Ammon's horn (tissue), 1 donor: ENCODE data around the gene MCF2L.

Experiments used
- DNase-seq: peaks from one replicate; pipeline ENCODE4 v3.0.0-alpha.2; 2016; ENCODE audit warnings: low spot score

The MCF2L gene

GRCh38 chr13:112951674-112952371 is 17.2 kb upstream of the MCF2L start:
- no peak for DNase-seq

GRCh38 chr13:112952759-112953551 is 16.1 kb upstream of the MCF2L start:
- no peak for DNase-seq

GRCh38 chr13:112953591-112954487 is 15.2 kb upstream of the MCF2L start:
- no peak for DNase-seq

- no peak for DNase-seq
These were observed 14.3 kb upstream of the MCF2L start for GRCh38 chr13:112954488-112955270.

GRCh38 chr13:112955271-112955937 is 13.6 kb upstream of the MCF2L start:
- no peak for DNase-seq

- no peak for DNase-seq
These were observed 13.1 kb upstream of the MCF2L start for GRCh38 chr13:112955956-112956355.

- no peak for DNase-seq
These were observed 12.3 kb upstream of the MCF2L start for GRCh38 chr13:112956571-112957294.

- no peak for DNase-seq
These were observed 11.7 kb upstream of the MCF2L start for GRCh38 chr13:112957295-112957677.

- DNase-seq, result no peak
These were observed 10.7 kb upstream of the MCF2L start for GRCh38 chr13:112958127-112958989.

GRCh38 chr13:112959206-112959605 is 9.8 kb upstream of the MCF2L start:
- peak; percentile 87 for DNase-seq

GRCh38 chr13:112959701-112960542 is 9.1 kb upstream of the MCF2L start:
- DNase-seq, result no peak

- DNase-seq, result no peak
These were observed 8.3 kb upstream of the MCF2L start for GRCh38 chr13:112960706-112961105.

GRCh38 chr13:112961457-112962369 is 7.3 kb upstream of the MCF2L start:
- no peak for DNase-seq

- no peak for DNase-seq
These were observed 6.6 kb upstream of the MCF2L start for GRCh38 chr13:112962396-112962795.

- DNase-seq, result no peak
These were observed 5.9 kb upstream of the MCF2L start for GRCh38 chr13:112962911-112963625.

- no peak for DNase-seq
These were observed 5.4 kb upstream of the MCF2L start for GRCh38 chr13:112963641-112964040.
